HG03442 (cell line): ENCODE measurements around the gene GPR3.
"Not testable (repeated sequence)": the region's sequence is repeated elsewhere in the genome, so short reads cannot be mapped to it uniquely, and the experiment has no call there.

ENCODE experiments used
- ATAC-seq: cut with Tn5 transposase; IDR thresholded peaks from one replicate; pipeline ENCODE4 v1.9.1; 2021; ENCODE audit warnings: mild to moderate bottlenecking, moderate library complexity; ENCODE audit not compliant: unreplicated experiment

The GPR3 gene

GRCh38 chr1:27398405-27399149 is 6.2 kb downstream of the GPR3 start:
- no peak for ATAC-seq

- no peak for ATAC-seq
Observed at GRCh38 chr1:27399251-27400025, 7.0 kb downstream of the GPR3 start.

- no peak for ATAC-seq
Observed at GRCh38 chr1:27400082-27400962, 7.9 kb downstream of the GPR3 start.

- no peak for ATAC-seq
Observed at GRCh38 chr1:27400963-27401341, 8.5 kb downstream of the GPR3 start.

- ATAC-seq, result no peak
Observed at GRCh38 chr1:27402349-27402754, 9.9 kb downstream of the GPR3 start.

GRCh38 chr1:27403065-27403726 is 10.8 kb downstream of the GPR3 start:
- ATAC-seq, result no peak

GRCh38 chr1:27403931-27404330 is 11.5 kb downstream of the GPR3 start:
- no peak for ATAC-seq

- no peak for ATAC-seq
Observed at GRCh38 chr1:27405074-27405473, 12.7 kb downstream of the GPR3 start.

- ATAC-seq, result not testable (repeated sequence)
Observed at GRCh38 chr1:27405598-27406361, 13.4 kb downstream of the GPR3 start.

GRCh38 chr1:27406362-27406680 is 13.9 kb downstream of the GPR3 start:
- no peak for ATAC-seq

GRCh38 chr1:27406791-27407190 is 14.4 kb downstream of the GPR3 start:
- not testable (repeated sequence) for ATAC-seq

- ATAC-seq, result no peak
Observed at GRCh38 chr1:27408151-27408550, 15.7 kb downstream of the GPR3 start.

- ATAC-seq, result no peak
Observed at GRCh38 chr1:27409669-27410068, 17.2 kb downstream of the GPR3 start.

- ATAC-seq, result no peak
Observed at GRCh38 chr1:27410709-27411108, 18.3 kb downstream of the GPR3 start.

- no peak for ATAC-seq
Observed at GRCh38 chr1:27412502-27412901, 20.1 kb downstream of the GPR3 start.

- ATAC-seq, result no peak
Observed at GRCh38 chr1:27413004-27413403, 20.6 kb downstream of the GPR3 start.

GRCh38 chr1:27414091-27414490 is 21.7 kb downstream of the GPR3 start:
- ATAC-seq, result no peak

GRCh38 chr1:27416387-27417111 is 24.1 kb downstream of the GPR3 start:
- no peak for ATAC-seq

- ATAC-seq, result no peak
Observed at GRCh38 chr1:27417713-27418112, 25.3 kb downstream of the GPR3 start.
